Stimulated activated naive B cell treated with anti-CD40 and anti-IgM and Interleukin-4, amounts not matched to agents 10 μg/mL and 1 μg/mL and 100 μg/mL, for 72 hours (primary cell): ENCODE measurements around the gene RO60.
A peak's percentile ranks its signal among the peaks of the same experiment; 100 is the strongest.

Source experiments
- ATAC-seq, 2 donors: fragments of 150-1000 bp; cut with Tn5 transposase; replicated peaks; 2 replicates each; pipeline ENCODE4 v1.10.0; 2021; ENCODE audit warnings: moderate library complexity in 1 of 2
- DNase-seq: peaks from one replicate; pipeline ENCODE4 v3.0.0; 2021
- H3K27ac Mint-ChIP-seq: one replicate; pipeline ENCODE4 v1.8.0; 2022; ENCODE audit warnings: mild to moderate bottlenecking, mixed read lengths
- H3K27me3 Mint-ChIP-seq, 2 donors: one replicate each; pipeline ENCODE4 v1.8.0; 2022; ENCODE audit warnings: mixed read lengths in 2 of 2
- H3K36me3 Mint-ChIP-seq, 2 donors: one replicate each; pipeline ENCODE4 v1.8.0; 2022; ENCODE audit warnings: mixed read lengths in 2 of 2, mild to moderate bottlenecking in 1 of 2
- H3K4me1 Mint-ChIP-seq, 2 donors: one replicate each; pipeline ENCODE4 v1.8.0; 2022; ENCODE audit warnings: mixed read lengths in 2 of 2, mild to moderate bottlenecking in 1 of 2
- H3K4me3 Mint-ChIP-seq, 2 donors: one replicate each; pipeline ENCODE4 v1.8.0; 2022; ENCODE audit warnings: mild to moderate bottlenecking in 2 of 2, mixed read lengths in 2 of 2, moderate library complexity in 1 of 2
- H3K9me3 Mint-ChIP-seq, 2 donors: one replicate each; pipeline ENCODE4 v1.8.0; 2022; ENCODE audit warnings: mixed read lengths in 2 of 2, mild to moderate bottlenecking in 1 of 2

RO60 gene

GRCh38 chr1:193070386-193070753 lies 11.0 kb downstream of the RO60 start:
- Mint-ChIP-seq H3K4me3 (no peak overlapping the region), H3K4me1 (peaks cover 18 to 39% of the 10 kb centered on the region in 2 donors), H3K36me3 (peaks cover 10 to 11% of the 10 kb centered on the region in 2 donors), H3K9me3 (peaks cover 0 to 2% of the 10 kb centered on the region in 2 donors), H3K27me3 (no peaks in the 10 kb centered on the region), H3K27ac (no peak overlapping the region)
- DNase-seq (no peak), ATAC-seq (no peak)

GRCh38 chr1:193070942-193071341 lies 11.5 kb downstream of the RO60 start:
- peaks cover 10 to 11% of the 10 kb centered on the region in 2 donors for H3K36me3 Mint-ChIP-seq
- no peak overlapping the region for H3K4me3 Mint-ChIP-seq
- H3K9me3 Mint-ChIP-seq: peaks cover 0 to 2% of the 10 kb centered on the region in 2 donors
- ATAC-seq: peak in 1 of 2 donors; percentile 52
- peaks cover 14 to 33% of the 10 kb centered on the region in 2 donors for H3K4me1 Mint-ChIP-seq
- no peaks in the 10 kb centered on the region for H3K27me3 Mint-ChIP-seq
- no peak for DNase-seq
- no peak overlapping the region for H3K27ac Mint-ChIP-seq

GRCh38 chr1:193077991-193078390 lies 18.6 kb downstream of the RO60 start:
- peaks cover 29 to 36% of the 10 kb centered on the region in 2 donors for H3K36me3 Mint-ChIP-seq
- peaks cover 0 to 1% of the 10 kb centered on the region in 2 donors for H3K9me3 Mint-ChIP-seq
- no peaks in the 10 kb centered on the region for H3K27me3 Mint-ChIP-seq
- ATAC-seq: no peak
- DNase-seq: no peak
- H3K27ac Mint-ChIP-seq: no peak overlapping the region
- peaks cover 0 to 3% of the 10 kb centered on the region in 2 donors for H3K4me1 Mint-ChIP-seq
- H3K4me3 Mint-ChIP-seq: no peak overlapping the region

GRCh38 chr1:193079187-193079586 lies 19.8 kb downstream of the RO60 start:
- Mint-ChIP-seq H3K9me3 (peaks cover 0 to 1% of the 10 kb centered on the region in 2 donors), H3K4me3 (no peak overlapping the region), H3K27me3 (no peaks in the 10 kb centered on the region), H3K27ac (no peak overlapping the region), H3K4me1 (peaks cover 0 to 3% of the 10 kb centered on the region in 2 donors), H3K36me3 (peaks cover 29 to 40% of the 10 kb centered on the region in 2 donors)
- ATAC-seq: no peak
- DNase-seq: no peak

GRCh38 chr1:193083365-193084088 lies 24.1 kb downstream of the RO60 start:
- Mint-ChIP-seq H3K36me3 (peaks cover 24 to 32% of the 10 kb centered on the region in 2 donors), H3K4me1 (no peaks in the 10 kb centered on the region), H3K27me3 (no peaks in the 10 kb centered on the region), H3K27ac (no peak overlapping the region), H3K9me3 (no peaks in the 10 kb centered on the region), H3K4me3 (no peak overlapping the region)
- no peak for DNase-seq
- ATAC-seq: no peak

- peaks cover 16 to 19% of the 10 kb centered on the region in 2 donors for H3K36me3 Mint-ChIP-seq
- DNase-seq (no peak), ATAC-seq (no peak)
- no peak overlapping the region for H3K4me3 Mint-ChIP-seq
- H3K9me3 Mint-ChIP-seq: no peaks in the 10 kb centered on the region
- no peaks in the 10 kb centered on the region for H3K4me1 Mint-ChIP-seq
- no peaks in the 10 kb centered on the region for H3K27me3 Mint-ChIP-seq
- H3K27ac Mint-ChIP-seq: no peak overlapping the region
Observed at GRCh38 chr1:193085263-193085662, 25.9 kb downstream of the RO60 start.

- Mint-ChIP-seq H3K9me3 (no peaks in the 10 kb centered on the region), H3K27ac (no peak overlapping the region), H3K4me1 (no peaks in the 10 kb centered on the region), H3K4me3 (no peak overlapping the region), H3K36me3 (peaks cover 12 to 15% of the 10 kb centered on the region in 2 donors), H3K27me3 (no peaks in the 10 kb centered on the region)
- no peak for DNase-seq
- ATAC-seq: no peak
Observed at GRCh38 chr1:193086342-193086741, 26.9 kb downstream of the RO60 start.

- ATAC-seq (no peak), DNase-seq (no peak)
- Mint-ChIP-seq H3K36me3 (peaks cover 9 to 12% of the 10 kb centered on the region in 2 donors), H3K9me3 (no peaks in the 10 kb centered on the region), H3K4me3 (no peak overlapping the region), H3K27ac (no peak overlapping the region), H3K27me3 (no peaks in the 10 kb centered on the region), H3K4me1 (no peaks in the 10 kb centered on the region)
Observed at GRCh38 chr1:193087893-193088292, 28.5 kb downstream of the RO60 start.

- Mint-ChIP-seq H3K36me3 (peaks cover 7 to 12% of the 10 kb centered on the region in 2 donors), H3K4me1 (no peaks in the 10 kb centered on the region), H3K27me3 (no peaks in the 10 kb centered on the region), H3K4me3 (no peak overlapping the region), H3K9me3 (no peaks in the 10 kb centered on the region), H3K27ac (no peak overlapping the region)
- no peak for ATAC-seq
- DNase-seq: no peak
Observed at GRCh38 chr1:193090865-193091264, 31.5 kb downstream of the RO60 start.

GRCh38 chr1:193094112-193094511 lies 34.7 kb downstream of the RO60 start:
- H3K27ac Mint-ChIP-seq: no peak overlapping the region
- H3K36me3 Mint-ChIP-seq: peaks cover 10 to 22% of the 10 kb centered on the region in 2 donors
- no peaks in the 10 kb centered on the region for H3K27me3 Mint-ChIP-seq
- DNase-seq (no peak), ATAC-seq (no peak)
- no peak overlapping the region for H3K4me3 Mint-ChIP-seq
- H3K4me1 Mint-ChIP-seq: no peaks in the 10 kb centered on the region
- H3K9me3 Mint-ChIP-seq: no peaks in the 10 kb centered on the region

- no peak for DNase-seq
- Mint-ChIP-seq H3K4me1 (peaks cover 2 to 23% of the 10 kb centered on the region in 2 donors), H3K9me3 (no peaks in the 10 kb centered on the region), H3K36me3 (peaks cover 3 to 4% of the 10 kb centered on the region in 2 donors), H3K27me3 (no peaks in the 10 kb centered on the region), H3K4me3 (no peak overlapping the region), H3K27ac (no peak overlapping the region)
- no peak for ATAC-seq
Observed at GRCh38 chr1:193102662-193103061, 43.2 kb downstream of the RO60 start.

- Mint-ChIP-seq H3K9me3 (no peaks in the 10 kb centered on the region), H3K27me3 (no peaks in the 10 kb centered on the region), H3K4me1 (peaks cover 2 to 23% of the 10 kb centered on the region in 2 donors), H3K27ac (no peak overlapping the region), H3K4me3 (peak overlapping the region; percentile 84 to 92), H3K36me3 (peaks cover 3 to 4% of the 10 kb centered on the region in 2 donors)
- no peak for ATAC-seq
- DNase-seq: no peak
Observed at GRCh38 chr1:193103759-193104501, 44.5 kb downstream of the RO60 start.

GRCh38 chr1:193104502-193104906 lies 45.1 kb downstream of the RO60 start:
- Mint-ChIP-seq H3K4me3 (peak overlapping the region; percentile 84 to 92), H3K4me1 (peaks cover 2 to 23% of the 10 kb centered on the region in 2 donors), H3K27me3 (no peaks in the 10 kb centered on the region), H3K36me3 (peaks cover 3 to 4% of the 10 kb centered on the region in 2 donors), H3K9me3 (no peaks in the 10 kb centered on the region), H3K27ac (peak overlapping the region; percentile 79)
- DNase-seq (no peak), ATAC-seq (peak; percentile 29 to 50)

GRCh38 chr1:193104907-193105820 lies 45.8 kb downstream of the RO60 start, which contains the start of gene GLRX2:
Gene GLRX2 (minus strand): TSS chr1:193105414. CDS start chr1:193105382, 32 bp downstream.
- peak within 1 kb of the TSS; percentile 81 for H3K27ac Mint-ChIP-seq
- peaks cover 2 to 23% of the 10 kb centered on the region in 2 donors for H3K4me1 Mint-ChIP-seq
- peak; percentile 57 for DNase-seq
- no peaks in the 10 kb centered on the region for H3K9me3 Mint-ChIP-seq
- no peaks in the 10 kb centered on the region for H3K27me3 Mint-ChIP-seq
- H3K4me3 Mint-ChIP-seq: peak within 1 kb of the TSS; percentile 84 to 92
- peak; percentile 90 to 91 for ATAC-seq
- H3K36me3 Mint-ChIP-seq: peaks cover 3% of the 10 kb centered on the region in 2 donors
